Liver (tissue), 9 donors: ENCODE measurements around the gene CCDC106. TPM values are rescaled to one million over a fixed set of nuclear protein-coding genes. Genes with fewer than 3 reads are reported as not detected.

Source experiments
- DNase-seq: peaks from one replicate; pipeline ENCODE4 v3.0.0-alpha.2; 2017; ENCODE audit warnings: low spot score
- H3K27ac ChIP-seq, 2 donors: one replicate each; pipeline ENCODE4 v1.7.0; 2013; ENCODE audit warnings: inconsistent platforms in 2 of 2, low read length in 2 of 2, control low read depth in 1 of 2, low read depth in 1 of 2, mild to moderate bottlenecking in 1 of 2
- H3K27me3 ChIP-seq, 4 donors: one replicate each; pipeline versions ENCODE4 v1.6.1 to v1.7.0; 2013; ENCODE audit warnings: low read length in 3 of 4, inconsistent platforms in 1 of 4, mild to moderate bottlenecking in 1 of 4, moderate library complexity in 1 of 4; ENCODE audit not compliant: control insufficient read depth in 4 of 4, insufficient read depth in 4 of 4
- H3K36me3 ChIP-seq, 4 donors: one replicate each; pipeline versions ENCODE4 v1.6.1 to v1.7.0; 2013; ENCODE audit warnings: low read length in 3 of 4, mild to moderate bottlenecking in 3 of 4, low read depth in 1 of 4, moderate library complexity in 1 of 4; ENCODE audit not compliant: control insufficient read depth in 4 of 4, insufficient read depth in 3 of 4
- H3K4me1 ChIP-seq, 4 donors: one replicate each; pipeline versions ENCODE4 v1.6.1 to v1.7.0; 2013; ENCODE audit warnings: low read length in 3 of 4, mild to moderate bottlenecking in 3 of 4, moderate library complexity in 1 of 4; ENCODE audit not compliant: control insufficient read depth in 4 of 4, insufficient read depth in 4 of 4
- H3K4me3 ChIP-seq, 3 donors: one replicate each; pipeline versions ENCODE4 v1.6.1 to v1.7.0; 2013; ENCODE audit warnings: low read length in 3 of 3, control low read depth in 1 of 3, low read depth in 1 of 3, mild to moderate bottlenecking in 1 of 3
- H3K9ac ChIP-seq, 2 donors: one replicate each; pipeline ENCODE4 v1.7.0; 2013; ENCODE audit warnings: low read length in 2 of 2, mild to moderate bottlenecking in 2 of 2, moderate library complexity in 2 of 2, control low read depth in 1 of 2, low read depth in 1 of 2
- H3K9me3 ChIP-seq, 4 donors: one replicate each; pipeline versions ENCODE4 v1.6.1 to v1.7.0; 2013; ENCODE audit warnings: low read length in 3 of 4; ENCODE audit not compliant: control insufficient read depth in 4 of 4
- CTCF ChIP-seq: fragments of 150-350 bp; IDR thresholded peaks from 2 replicates; pipeline ENCODE4 v1.5.1; 2017; ENCODE audit warnings: improper control_type of control experiment, low read depth, low read length; ENCODE audit not compliant: missing input control
- EGR1 ChIP-seq, 2 donors: IDR thresholded peaks; 2 replicates each; pipeline ENCODE4 v1.6.1; 2016 to 2018; ENCODE audit warnings: antibody characterized with exemption in 2 of 2, low read depth in 2 of 2
- GABPA ChIP-seq, 2 donors: IDR thresholded peaks in 1 of 2; conservative IDR thresholded peaks in 1 of 2; 2 replicates each; pipeline ENCODE4 v1.6.1; 2016; ENCODE audit warnings: antibody characterized with exemption in 2 of 2, mild to moderate bottlenecking in 1 of 2, moderate library complexity in 1 of 2
- HNF4A ChIP-seq, 2 donors: conservative IDR thresholded peaks; 2 replicates each; pipeline ENCODE4 v1.6.1; 2016; ENCODE audit warnings: antibody characterized with exemption in 2 of 2, mild to moderate bottlenecking in 2 of 2
- HNF4G ChIP-seq: IDR thresholded peaks from 2 replicates; pipeline ENCODE4 v1.6.1; 2016; ENCODE audit warnings: antibody characterized with exemption
- JUND ChIP-seq, 2 donors: IDR thresholded peaks; 2 replicates each; pipeline ENCODE4 v1.6.1; 2016; ENCODE audit warnings: antibody characterized with exemption in 2 of 2
- MAX ChIP-seq: IDR thresholded peaks from 2 replicates; pipeline ENCODE4 v1.6.1; 2016; ENCODE audit warnings: antibody characterized with exemption
- NR2F2 ChIP-seq: IDR thresholded peaks from 2 replicates; pipeline ENCODE4 v1.6.1; 2016; ENCODE audit warnings: antibody characterized with exemption
- RAD21 ChIP-seq, 2 donors: IDR thresholded peaks; 2 replicates each; pipeline ENCODE4 v1.6.1; 2016; ENCODE audit warnings: antibody characterized with exemption in 2 of 2, mild to moderate bottlenecking in 2 of 2
- REST ChIP-seq: IDR thresholded peaks from 2 replicates; pipeline ENCODE4 v1.6.1; 2016; ENCODE audit warnings: antibody characterized with exemption, mild to moderate bottlenecking
- RXRA ChIP-seq, 2 donors: IDR thresholded peaks; 2 replicates each; pipeline ENCODE4 v1.6.1; 2017 to 2018; ENCODE audit warnings: antibody characterized with exemption in 2 of 2, mild to moderate bottlenecking in 1 of 2
- SP1 ChIP-seq: IDR thresholded peaks from 2 replicates; pipeline ENCODE4 v1.6.1; 2018; ENCODE audit warnings: antibody characterized with exemption, mild to moderate bottlenecking
- TAF1 ChIP-seq: conservative IDR thresholded peaks from 2 replicates; pipeline ENCODE4 v1.6.1; 2016; ENCODE audit warnings: antibody characterized with exemption, mild to moderate bottlenecking
- YY1 ChIP-seq: IDR thresholded peaks from 2 replicates; pipeline ENCODE4 v1.6.1; 2016; ENCODE audit warnings: antibody characterized with exemption, mild to moderate bottlenecking
- WGBS: extraction: QIAGEN DNeasy Blood & Tissue Kit; methylation state at CpG from one replicate; pipeline ENCODE4 v1.1.7; 2013; 5-methylcytosine and 5-hydroxymethylcytosine counted together
- polyA plus RNA-seq, 2 donors: library from polyadenylated mRNA; stranded (reverse) in 1 of 2; unstranded in 1 of 2; fragments of 200-250 nt in 1 of 2; fragments of >200 nt in 1 of 2; fragmentation: Nextera tagmentation in 1 of 2; extraction: Ambion mirVana in 1 of 2; gene quantifications; one replicate each; pipeline versions ENCODE4 v1.2.1 to v1.2.3, GENCODE V29; 2013 to 2015
- total RNA-seq, 2 donors: library from RNA; depleted of rRNA; stranded (reverse); fragments of >200 nt; gene quantifications; one replicate each; pipeline ENCODE4 v1.2.3, GENCODE V29; 2014
- TF ChIP-seq, protein P1 (sequence below): IDR thresholded peaks from 2 replicates; pipeline ENCODE4 v1.6.1; 2016; ENCODE audit warnings: antibody characterized with exemption
- TF ChIP-seq, protein P2 (sequence below): IDR thresholded peaks from 2 replicates; pipeline ENCODE4 v1.6.1; 2016; ENCODE audit warnings: antibody characterized with exemption
- donor health status: healthy.
- donor health status: healthy.
- donor health status: healthy.
- donor health status: healthy.
- donor health status: healthy.

CCDC106 gene
- total and polyA plus RNA-seq, 4 donors = 3.6 to 13.5 (median 5.9) TPM

DNA sequence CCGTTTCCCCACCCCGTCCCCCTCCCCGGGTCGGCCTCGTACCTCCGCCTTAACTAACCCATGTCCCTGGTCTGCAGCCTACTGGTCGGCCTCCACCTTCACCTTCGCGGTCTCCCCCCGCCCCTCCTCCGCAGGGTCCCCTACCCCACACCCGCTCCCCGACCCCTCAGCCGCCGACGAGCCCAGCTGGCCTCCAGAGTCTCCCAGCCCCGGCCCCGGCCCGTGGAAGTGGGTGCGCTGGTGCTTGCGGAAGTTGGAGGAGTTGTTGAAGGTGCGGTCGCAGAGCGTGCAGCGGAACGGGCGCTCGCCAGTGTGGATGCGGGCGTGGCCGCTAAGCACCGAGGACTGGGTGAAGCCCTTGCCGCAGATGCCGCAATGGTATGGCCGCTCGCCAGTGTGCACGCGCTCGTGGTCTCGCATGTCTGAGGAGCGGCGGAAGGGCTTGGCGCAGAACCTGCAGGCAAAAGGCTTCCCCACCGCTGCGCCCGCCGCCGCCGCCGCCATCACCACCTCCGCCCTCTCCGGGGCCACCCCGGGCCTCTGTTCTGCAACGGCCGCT, 26.3 kb upstream of the CCDC106 start (continued):
- TF ChIP-seq NR2F2 (no peak), GABPA (IDR thresholded peaks at IDR 0.05 in 1 of 2, conservative IDR thresholded peaks at IDR 0.05 in 1 of 2) (no peak), EGR1 (IDR thresholded peaks at IDR 0.05; ENCODE audit: low read depth in 2 of 2) (no peak), MAX (no peak), HNF4G (no peak)

- no peak overlapping the region for H3K9ac ChIP-seq
- no peaks in the 10 kb centered on the region for H3K9me3 ChIP-seq
- H3K4me3 ChIP-seq = no peak overlapping the region
- H3K27ac ChIP-seq = no peak overlapping the region
- TF ChIP-seq YY1 = no peak
- TF ChIP-seq NR2F2 = no peak
- no peak for TF ChIP-seq TAF1
- no peak for TF ChIP-seq REST
- TF ChIP-seq HNF4G = no peak
- no peak for TF ChIP-seq EGR1 (IDR thresholded peaks at IDR 0.05; ENCODE audit: low read depth in 2 of 2)
- no peak for TF ChIP-seq JUND (IDR thresholded peaks at IDR 0.05)
- no peak for TF ChIP-seq MAX
- TF ChIP-seq CTCF = no peak
- no peak for TF ChIP-seq RXRA (IDR thresholded peaks at IDR 0.05)
- no peak for TF ChIP-seq RAD21 (IDR thresholded peaks at IDR 0.05)
- TF ChIP-seq SP1 = no peak
- TF ChIP-seq HNF4A (conservative IDR thresholded peaks at IDR 0.05) = no peak
- TF ChIP-seq, protein P1, sequence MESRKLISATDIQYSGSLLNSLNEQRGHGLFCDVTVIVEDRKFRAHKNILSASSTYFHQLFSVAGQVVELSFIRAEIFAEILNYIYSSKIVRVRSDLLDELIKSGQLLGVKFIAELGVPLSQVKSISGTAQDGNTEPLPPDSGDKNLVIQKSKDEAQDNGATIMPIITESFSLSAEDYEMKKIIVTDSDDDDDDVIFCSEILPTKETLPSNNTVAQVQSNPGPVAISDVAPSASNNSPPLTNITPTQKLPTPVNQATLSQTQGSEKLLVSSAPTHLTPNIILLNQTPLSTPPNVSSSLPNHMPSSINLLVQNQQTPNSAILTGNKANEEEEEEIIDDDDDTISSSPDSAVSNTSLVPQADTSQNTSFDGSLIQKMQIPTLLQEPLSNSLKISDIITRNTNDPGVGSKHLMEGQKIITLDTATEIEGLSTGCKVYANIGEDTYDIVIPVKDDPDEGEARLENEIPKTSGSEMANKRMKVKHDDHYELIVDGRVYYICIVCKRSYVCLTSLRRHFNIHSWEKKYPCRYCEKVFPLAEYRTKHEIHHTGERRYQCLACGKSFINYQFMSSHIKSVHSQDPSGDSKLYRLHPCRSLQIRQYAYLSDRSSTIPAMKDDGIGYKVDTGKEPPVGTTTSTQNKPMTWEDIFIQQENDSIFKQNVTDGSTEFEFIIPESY = no peak
- TF ChIP-seq GABPA (IDR thresholded peaks at IDR 0.05 in 1 of 2, conservative IDR thresholded peaks at IDR 0.05 in 1 of 2) = no peak
- TF ChIP-seq, protein P2, sequence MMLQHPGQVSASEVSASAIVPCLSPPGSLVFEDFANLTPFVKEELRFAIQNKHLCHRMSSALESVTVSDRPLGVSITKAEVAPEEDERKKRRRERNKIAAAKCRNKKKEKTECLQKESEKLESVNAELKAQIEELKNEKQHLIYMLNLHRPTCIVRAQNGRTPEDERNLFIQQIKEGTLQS = no peak
- peaks cover 0 to 4% (median 3%) of the 10 kb centered on the region in 4 donors for H3K36me3 ChIP-seq
- WGBS = 93% methylated on average over 40 of the region's 40 CpGs
- no peaks in the 10 kb centered on the region for H3K27me3 ChIP-seq
- H3K4me1 ChIP-seq = peaks cover 0 to 12% (median 7%) of the 10 kb centered on the region in 4 donors
- DNase-seq = no peak
Measured at GRCh38 chr19:55622242-55622969, 25.6 kb upstream of the CCDC106 start.
